ENCODE data around the gene SLC39A10.
"Not testable (repeated sequence)": the region's sequence is repeated elsewhere in the genome, so short reads cannot be mapped to it uniquely, and the experiment has no call there.

Gene SLC39A10

DNA sequence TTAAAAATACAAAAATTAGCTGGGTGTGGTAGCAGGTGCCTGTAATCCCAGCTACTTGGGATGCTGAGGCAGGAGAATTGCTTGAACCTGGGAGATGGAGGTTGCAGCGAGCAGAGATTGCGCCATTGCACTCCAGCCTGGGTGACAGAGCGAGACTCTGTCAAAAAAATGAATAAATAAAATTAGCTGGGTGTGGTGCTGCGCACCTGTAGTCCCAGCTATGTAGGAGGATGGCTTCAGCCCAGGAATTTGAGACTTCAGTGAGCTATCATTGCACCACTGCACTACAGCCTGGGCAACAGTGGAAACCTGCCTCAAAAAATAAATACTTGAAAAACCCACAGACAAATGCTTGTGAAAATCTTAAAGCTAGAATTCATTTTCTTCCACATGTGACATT lies 8.1 kb downstream of the SLC39A10 start:
- H3K4me3 ChIP-seq (ENCODE audit: low read length), result not testable (repeated sequence)

DNA sequence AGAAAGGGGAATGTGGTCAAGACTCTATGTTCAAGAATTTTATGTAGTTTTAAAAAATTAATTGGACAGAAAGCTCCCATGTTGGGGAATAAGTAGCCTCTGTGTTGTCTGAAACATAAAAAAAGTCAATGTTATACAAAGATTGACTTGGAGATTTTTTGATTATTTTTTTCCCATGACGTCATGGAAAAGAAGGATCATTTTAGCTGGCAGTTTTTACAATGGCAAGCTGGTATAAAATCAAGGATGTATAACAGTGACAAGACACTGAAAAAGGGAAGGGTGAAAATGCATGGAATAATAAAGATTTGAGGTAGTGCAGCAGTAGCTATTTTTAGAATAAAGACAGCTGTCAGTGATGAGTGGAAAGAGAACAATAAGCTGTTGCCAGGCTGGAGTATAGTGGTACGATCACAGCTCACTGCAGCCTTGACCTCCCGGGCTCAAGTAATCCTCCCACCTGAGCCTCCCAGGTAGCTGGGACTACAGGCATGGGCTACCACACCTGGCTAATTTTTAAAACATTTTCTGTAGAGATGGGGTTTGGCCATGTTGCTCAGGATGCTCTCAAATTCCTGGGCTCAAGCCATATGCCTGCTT lies 9.2 kb downstream of the SLC39A10 start:
- no peak overlapping the region for H3K4me3 ChIP-seq (ENCODE audit: low read length)
- DNase-seq (ENCODE audit: low read depth, low spot score), result no peak

More for the DNA sequence above, 8.1 kb downstream of the SLC39A10 start:
- DNase-seq (ENCODE audit: low read depth, low spot score), result not testable (repeated sequence)

DNA sequence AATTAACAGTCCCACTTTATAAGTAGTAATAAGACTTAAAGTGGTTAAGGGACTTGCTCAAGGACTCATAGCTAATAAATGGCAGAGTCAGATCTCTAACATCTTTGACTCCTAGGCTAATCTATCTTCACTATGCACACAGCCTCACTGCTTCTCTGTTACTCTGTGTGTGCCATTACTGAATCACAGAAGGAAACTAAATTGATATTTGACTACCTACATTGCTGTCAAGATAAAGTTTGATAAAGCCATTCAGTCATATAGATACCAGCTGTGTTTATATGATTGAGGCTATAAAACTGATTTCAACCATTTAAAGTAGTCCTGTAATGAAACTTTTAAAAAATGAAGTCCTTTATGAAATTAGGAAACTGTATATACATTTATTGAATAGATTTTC lies 10.9 kb downstream of the SLC39A10 start:
- DNase-seq (ENCODE audit: low read depth, low spot score), result no peak
- H3K4me3 ChIP-seq (ENCODE audit: low read length), result no peak overlapping the region

DNA sequence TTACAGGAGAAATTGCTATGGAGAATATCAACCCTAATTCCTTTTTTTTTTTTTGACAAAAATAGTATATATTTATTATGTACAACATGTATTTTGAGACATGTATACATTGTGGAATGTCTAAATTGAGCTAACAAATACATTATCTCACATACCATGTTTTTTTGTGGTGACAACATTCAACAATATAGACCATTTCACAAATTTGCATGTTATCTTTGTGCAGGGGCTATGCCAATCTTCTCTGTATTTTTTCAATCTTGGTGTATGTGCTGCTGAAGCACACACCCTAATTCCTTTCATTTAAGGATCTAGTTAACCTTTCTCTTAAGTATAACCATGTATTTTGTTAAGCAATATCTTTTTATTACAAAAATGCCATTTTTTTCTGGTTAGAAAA lies 13.2 kb downstream of the SLC39A10 start:
- DNase-seq (ENCODE audit: low read depth, low spot score), result no peak
- no peak overlapping the region for H3K4me3 ChIP-seq (ENCODE audit: low read length)

DNA sequence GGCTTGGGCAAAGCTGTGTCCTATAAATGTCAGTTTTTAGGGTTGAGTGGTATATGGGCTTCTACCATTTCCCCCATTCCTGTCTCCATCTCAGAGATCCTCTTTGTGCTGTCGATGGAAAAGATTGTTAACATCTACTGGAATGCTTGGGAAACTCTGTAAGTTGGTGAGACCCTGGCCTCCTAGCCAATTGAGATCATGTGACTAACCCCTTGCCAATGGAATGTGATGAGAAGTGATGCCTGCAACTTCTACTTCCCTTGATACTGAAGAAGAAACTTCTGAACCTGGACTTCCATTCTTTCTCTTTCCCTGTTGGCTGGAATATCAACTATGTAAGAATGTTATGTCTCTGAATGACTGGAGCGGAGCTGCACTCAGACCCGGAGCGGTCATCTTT lies 14.5 kb downstream of the SLC39A10 start:
- DNase-seq (ENCODE audit: low read depth, low spot score), result no peak
- H3K4me3 ChIP-seq (ENCODE audit: low read length), result no peak overlapping the region

DNA sequence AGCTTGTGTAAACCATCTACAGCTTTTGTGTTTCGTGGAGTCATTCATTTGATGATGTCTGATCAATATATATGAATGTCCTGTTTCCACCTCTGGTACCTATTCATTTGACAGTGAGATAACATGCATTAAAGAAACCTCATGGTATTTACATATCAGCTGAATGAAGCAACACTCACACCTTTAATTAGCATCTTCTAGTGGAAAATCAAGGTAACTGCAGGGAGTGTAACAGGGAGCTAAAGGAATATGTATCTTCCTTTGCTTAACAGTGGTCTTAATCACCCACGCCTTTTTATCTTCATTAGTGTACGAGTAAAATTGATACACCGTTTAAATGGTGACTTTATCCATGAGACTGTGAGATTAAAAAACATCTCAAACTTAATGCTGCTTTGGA lies 15.6 kb downstream of the SLC39A10 start:
- H3K4me3 ChIP-seq (ENCODE audit: low read length), result no peak overlapping the region
- no peak for DNase-seq (ENCODE audit: low read depth, low spot score)

DNA sequence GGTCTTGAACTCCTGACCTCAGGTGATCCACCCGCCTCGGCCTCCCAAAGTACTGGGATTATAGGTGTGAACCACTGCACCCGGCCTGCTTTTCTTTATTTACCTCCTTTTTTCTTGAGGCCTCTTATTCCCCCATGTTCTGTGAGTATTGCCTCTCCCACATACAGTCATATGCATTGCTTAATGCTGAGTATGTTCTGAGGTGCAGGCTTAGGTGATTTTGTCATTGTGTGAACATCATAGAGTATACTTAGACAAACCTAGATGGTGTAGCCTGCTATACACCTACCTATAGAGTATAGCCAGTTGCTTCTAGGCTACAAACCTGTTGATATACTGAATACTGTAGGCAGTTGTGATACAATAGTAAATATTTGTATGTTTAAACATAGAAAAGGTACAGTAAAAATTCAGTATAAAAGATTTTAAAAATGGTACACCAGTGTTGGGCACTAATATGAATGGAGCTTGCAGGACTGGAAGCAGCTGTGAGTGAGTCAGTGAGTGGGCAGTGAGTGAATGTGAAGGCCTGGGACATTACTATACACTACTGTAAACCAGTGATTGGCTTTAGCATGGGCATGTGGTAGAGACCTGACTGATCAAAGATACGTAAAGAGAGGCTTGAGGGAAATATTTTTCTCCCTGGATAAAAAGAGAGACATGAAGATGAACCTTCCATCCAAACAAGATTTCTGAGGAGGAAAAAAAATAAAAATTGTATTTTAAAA lies 17.6 kb downstream of the SLC39A10 start:
- no peak for DNase-seq (ENCODE audit: low read depth, low spot score)
- H3K4me3 ChIP-seq (ENCODE audit: low read length), result no peak overlapping the region

DNA sequence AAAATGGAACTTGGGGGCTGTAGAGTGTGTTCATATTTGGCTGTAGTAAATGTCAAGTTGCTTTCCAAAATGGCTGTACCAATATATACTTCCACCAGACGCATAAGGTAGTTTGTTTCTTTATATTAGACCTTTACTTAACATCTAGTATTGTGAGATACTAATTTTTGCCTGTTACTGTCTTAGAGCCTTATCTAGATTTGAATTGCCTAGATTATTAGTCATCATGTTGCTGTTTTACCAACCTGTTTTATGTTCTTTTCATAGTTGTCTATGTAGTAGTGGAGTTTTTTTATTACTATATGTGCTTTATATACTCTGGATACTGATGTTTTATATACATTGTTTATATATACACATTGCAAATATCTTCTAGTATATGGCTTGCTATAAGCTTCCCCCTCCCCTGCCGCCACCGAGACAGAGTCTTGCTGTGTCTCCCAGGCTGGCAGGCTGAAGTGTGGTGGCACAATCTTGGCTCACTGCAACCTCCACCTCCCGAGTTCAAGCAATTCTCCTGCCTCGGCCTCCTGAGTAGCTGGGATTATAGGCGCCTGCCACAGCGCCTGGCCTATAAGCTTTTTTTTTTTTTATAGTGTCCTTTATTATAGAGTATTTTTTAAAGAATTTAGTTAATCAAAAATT lies 18.9 kb downstream of the SLC39A10 start:
- no peak for DNase-seq (ENCODE audit: low read depth, low spot score)
- no peak overlapping the region for H3K4me3 ChIP-seq (ENCODE audit: low read length)

DNA sequence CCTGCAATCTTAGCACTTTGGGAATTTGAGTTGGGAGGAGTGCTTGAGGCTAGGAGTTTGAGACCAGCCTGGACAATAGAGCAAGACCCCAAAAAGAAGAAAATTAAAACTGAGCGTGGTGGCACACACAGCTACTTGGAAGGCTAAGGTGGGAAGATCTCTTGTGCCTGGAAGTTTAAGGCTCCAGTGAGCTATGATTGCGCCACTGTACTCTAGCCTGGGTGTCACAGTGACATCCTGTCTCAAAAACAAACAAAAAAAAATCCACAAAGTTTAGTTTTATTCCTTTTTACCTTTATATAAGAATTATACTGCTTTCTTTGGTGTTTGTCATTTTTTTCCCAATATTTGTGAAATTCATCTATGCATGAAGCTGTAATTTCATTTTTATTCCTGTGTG lies 20.3 kb downstream of the SLC39A10 start:
- H3K4me3 ChIP-seq (ENCODE audit: low read length), result no peak overlapping the region
- no peak for DNase-seq (ENCODE audit: low read depth, low spot score)

DNA sequence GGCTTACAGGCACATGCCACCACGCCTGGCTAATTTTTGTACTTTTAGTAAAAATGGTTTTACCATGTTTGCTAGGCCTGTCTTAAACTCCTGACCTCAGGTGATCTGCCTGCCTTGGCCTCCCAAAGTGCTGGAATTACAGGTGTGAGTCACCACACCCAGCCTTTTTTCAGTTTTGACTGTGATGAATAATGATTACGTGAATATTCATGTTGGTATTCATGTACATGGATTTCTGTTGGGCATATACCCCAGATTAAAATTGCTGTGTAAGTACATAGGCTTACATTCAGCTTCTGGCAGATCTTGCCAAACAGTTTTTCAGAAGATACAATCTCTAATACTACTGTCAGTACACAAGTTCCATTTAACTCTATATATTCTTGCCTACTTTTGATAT lies 20.9 kb downstream of the SLC39A10 start:
- DNase-seq (ENCODE audit: low read depth, low spot score), result no peak
- H3K4me3 ChIP-seq (ENCODE audit: low read length), result no peak overlapping the region

DNA sequence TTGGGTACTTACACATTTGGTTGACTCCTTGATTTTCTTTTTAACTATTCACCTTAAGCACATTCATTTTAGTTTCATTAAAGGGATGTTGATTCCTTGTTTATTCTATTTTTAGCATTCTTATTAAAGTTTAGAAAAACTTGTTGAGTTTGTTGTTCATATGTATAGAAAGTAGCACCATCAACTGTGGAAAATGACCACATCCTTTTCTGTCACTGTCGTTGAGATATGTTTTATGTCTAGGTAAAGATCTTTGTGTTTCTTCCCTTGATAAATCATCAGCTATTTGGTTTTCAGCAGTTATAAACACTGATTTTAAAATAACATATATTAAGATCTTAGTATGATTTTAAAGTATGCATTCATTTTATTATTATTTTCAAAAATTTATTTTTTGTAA lies 25.1 kb downstream of the SLC39A10 start:
- DNase-seq (ENCODE audit: low read depth, low spot score), result no peak
- no peak overlapping the region for H3K4me3 ChIP-seq (ENCODE audit: low read length)

DNA sequence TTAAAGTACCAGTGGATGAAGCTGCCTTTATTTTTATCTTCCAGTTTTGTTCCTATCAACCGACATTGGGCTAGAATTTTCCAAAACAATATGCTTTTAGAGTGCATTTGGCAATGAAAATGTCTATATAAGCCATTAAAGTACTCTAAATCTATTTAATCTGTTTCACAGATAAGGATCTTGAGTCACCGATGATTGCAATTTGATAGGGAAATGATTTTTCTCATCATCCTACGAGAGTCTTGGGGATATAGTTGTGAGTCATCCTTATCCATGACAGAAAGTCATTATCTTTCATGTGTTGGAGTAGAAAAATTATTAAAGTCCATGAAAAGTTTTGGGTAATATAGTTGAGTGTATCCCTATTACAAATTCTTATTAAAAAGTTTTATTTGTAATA lies 26.1 kb downstream of the SLC39A10 start:
- H3K4me3 ChIP-seq (ENCODE audit: low read length), result no peak overlapping the region

DNA sequence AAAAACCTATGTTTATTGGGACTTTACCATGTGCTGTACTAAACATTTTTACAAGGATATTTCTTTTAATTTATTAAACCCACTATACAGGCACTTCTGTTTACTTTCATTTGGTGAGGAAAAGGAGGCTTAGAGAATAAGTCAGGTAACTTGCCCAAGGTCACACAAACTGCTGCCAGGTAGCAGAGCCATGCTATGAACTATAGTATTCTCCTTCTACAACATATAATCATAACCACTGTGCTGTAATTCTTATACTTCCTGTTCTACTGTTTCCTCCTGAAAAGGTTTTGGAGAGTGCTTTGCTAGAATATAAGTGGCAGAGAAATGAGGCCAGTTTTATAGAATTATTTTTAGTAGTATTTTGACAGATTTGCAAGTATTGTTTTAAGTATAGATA lies 29.5 kb downstream of the SLC39A10 start:
- DNase-seq (ENCODE audit: low read depth, low spot score), result no peak
- no peak overlapping the region for H3K4me3 ChIP-seq (ENCODE audit: low read length)

More for the DNA sequence above, 26.1 kb downstream of the SLC39A10 start:
- DNase-seq (ENCODE audit: low read depth, low spot score), result no peak

DNA sequence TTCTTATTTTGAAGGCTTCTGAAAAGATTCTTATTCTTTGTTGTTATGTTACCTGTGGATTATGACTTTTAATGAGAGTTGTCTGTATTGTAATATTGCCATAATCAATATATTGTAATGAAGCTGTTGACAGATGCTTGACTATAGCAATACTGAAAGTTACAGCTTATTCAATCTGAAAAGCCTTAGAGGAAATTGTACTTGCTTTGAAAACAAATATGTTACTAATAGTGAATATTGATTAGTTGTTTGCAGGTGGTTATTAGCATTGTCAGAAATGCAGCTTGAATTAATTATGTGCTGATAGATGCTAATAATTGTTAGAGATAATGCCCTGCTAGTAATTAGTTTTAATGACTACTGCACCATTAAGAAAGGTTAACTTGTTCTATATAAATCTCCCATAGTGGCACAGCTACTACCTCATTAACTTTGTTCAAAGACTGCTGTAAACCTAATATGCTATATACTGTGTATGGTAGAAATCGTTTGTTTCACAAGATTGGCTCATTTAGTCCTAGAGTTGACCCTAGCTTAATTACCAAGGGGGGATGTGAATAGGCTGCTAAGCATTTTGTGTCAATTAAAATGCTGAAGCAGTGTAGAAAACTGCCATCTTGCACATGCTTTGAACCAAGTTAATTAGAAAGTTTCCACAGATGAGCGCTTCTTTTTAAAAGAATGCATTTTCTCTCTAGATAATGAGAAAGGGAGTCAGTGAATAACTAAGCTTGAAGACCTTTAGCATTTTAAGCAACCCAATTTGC lies 30.5 kb downstream of the SLC39A10 start:
- no peak overlapping the region for H3K4me3 ChIP-seq (ENCODE audit: low read length)
- no peak for DNase-seq (ENCODE audit: low read depth, low spot score)

DNA sequence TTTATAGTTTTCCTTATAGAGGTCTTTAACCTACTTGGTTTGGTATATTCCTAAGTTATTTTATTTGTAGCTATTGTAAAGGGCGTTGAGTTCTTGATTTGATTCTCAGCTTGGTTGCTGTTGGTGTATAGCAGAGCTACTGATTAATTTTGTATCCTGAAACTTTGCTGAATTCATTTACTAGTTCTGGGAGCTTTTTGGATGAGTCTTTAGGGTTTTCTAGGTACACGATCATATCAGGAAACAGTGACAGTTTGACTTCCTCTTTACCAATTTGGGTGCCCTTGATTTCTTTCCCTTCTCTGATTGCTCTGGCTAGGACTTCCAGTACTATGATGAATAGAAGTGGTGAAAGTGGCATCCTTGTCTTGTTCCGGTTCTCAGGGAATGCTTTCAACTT lies 35.5 kb downstream of the SLC39A10 start:
- not testable (repeated sequence) for H3K4me3 ChIP-seq (ENCODE audit: low read length); DNase-seq (ENCODE audit: low read depth, low spot score)

DNA sequence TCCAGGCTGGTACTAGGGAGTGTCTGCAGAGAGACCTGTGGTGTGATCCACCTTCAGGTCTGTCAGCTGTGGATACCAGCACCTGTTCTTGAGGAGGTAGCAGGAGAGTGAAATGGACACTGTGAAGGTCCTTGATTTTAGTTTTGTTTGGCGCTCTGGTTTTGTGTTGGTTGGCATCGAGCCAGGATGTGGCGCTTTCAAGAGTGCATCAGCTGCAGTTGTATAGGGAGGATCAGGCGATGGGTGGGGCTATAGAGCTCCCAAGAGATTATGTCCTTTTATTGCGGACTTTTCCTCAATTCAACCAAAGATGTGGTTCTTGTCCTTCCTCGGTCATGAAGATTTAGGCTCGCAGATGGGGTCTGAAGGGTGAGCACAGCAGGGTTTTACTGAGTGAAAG lies 37.5 kb downstream of the SLC39A10 start:
- H3K4me3 ChIP-seq (ENCODE audit: low read length), result no peak overlapping the region
- DNase-seq (ENCODE audit: low read depth, low spot score), result no peak

DNA sequence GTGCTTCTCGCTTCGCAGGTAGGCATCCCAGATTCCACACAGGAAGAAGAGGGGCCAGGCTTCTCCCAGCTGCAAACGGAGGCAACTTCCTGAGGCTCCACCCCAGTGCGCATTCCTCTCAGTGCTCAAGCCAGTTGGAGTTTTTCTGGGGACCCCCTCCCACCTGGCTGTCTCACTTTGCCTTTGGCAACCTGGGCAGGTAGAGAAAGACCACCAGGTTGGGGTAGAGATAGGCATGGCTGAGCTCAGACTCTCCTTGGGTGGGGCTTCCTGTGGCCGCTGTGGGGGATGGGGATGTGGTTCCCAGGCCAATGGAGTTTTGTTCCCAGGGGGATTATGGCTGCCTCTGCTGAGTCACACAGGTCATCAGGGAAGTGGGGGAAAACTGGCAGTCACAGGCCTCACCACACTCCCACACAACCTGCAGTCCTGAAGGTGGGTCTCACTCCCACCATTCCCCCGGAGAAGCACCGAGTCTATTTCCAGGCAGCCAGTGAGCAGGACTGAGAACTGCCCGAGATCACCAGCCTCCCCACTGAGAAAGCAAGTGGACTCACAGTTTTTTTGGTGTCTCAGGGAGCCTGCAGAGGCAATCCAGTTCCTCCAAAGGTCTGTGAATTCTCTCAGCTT lies 38.1 kb downstream of the SLC39A10 start:
- no peak overlapping the region for H3K4me3 ChIP-seq (ENCODE audit: low read length)
- DNase-seq (ENCODE audit: low read depth, low spot score), result no peak

DNA sequence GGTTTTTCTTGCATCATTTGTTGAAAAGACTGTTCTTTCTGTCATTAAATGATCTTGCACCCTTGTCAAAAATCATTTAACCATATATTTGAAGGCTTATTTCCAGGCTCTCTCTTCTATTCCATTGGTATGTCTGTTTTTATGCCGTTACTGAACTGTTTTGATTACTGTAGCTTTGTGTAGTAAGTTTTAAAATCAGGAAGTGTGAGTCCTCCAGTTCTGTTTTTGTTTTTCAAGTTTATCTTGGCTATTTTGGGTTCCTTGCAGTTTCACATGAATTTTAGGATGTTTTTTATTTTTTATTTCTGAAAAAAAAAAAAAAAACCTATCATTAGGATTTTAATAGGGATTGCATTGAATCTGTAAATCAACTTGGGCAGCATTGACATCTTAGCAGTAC lies 39.0 kb downstream of the SLC39A10 start:
- DNase-seq (ENCODE audit: low read depth, low spot score), result no peak

DNA sequence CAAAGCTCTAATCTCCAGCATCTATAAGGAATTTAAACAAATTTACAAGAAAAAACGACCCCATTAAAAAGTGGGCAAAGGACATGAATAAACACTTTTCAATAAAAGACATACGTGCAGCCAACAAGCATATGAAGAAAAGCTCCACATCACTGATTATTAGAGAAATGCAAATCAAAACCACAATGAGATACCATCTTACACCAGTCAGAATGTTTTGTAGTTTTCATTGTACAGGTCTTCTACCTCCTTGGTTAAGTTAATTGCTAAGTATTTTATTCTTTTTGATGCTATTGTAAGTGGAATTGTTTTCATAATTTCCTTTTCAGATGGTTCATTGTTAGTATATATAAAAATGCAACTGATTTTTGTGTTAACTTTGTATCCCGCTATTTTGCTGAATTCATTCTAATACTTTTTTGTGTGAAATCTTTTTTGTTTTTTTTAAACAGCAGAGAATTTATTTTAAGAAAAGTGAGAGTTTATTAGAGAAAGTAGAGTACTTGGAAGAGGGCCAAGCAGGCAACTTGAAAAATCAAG lies 40.7 kb downstream of the SLC39A10 start:
- no peak for DNase-seq (ENCODE audit: low read depth, low spot score)
- no peak overlapping the region for H3K4me3 ChIP-seq (ENCODE audit: low read length)

More for the DNA sequence above, 39.0 kb downstream of the SLC39A10 start:
- H3K4me3 ChIP-seq (ENCODE audit: low read length), result no peak overlapping the region
